Measurements from ENCODE around the gene COG7.

The COG7 gene

GRCh38 chr16:23379707-23380106 lies 73.3 kb downstream of the COG7 start:
- Histone ChIP-seq H3K4me3 (ENCODE audit: low read depth, low read length) (no peak overlapping the region), H3K4me1 (ENCODE audit: control insufficient read depth, insufficient read depth, low read length) (no peaks in the 10 kb centered on the region), H3K27ac (ENCODE audit: extremely low read depth, low read depth, low read length) (no peak overlapping the region), H3K9me3 (ENCODE audit: control insufficient read depth, insufficient read depth, low read depth, low read length) (no peaks in the 10 kb centered on the region), H3K36me3 (ENCODE audit: control insufficient read depth in 2 of 2, insufficient read depth in 1 of 2, low read length in 2 of 2) (no peaks in the 10 kb centered on the region)
- POLR2A ChIA-PET: no interaction called here
- CTCF ChIA-PET: interaction anchor here (0.6 to 1.3 kb wide), 2 partner anchors 56 to 603 kb away, joined by 4 to 5 read pairs; no protein-coding TSS in a partner anchor
- no peak for TF ChIP-seq ZNF777 (tag by site-specific recombination; IDR thresholded peaks at IDR 0.05; ENCODE audit: borderline replicate concordance)
- TF ChIP-seq ZSCAN4 (tag by site-specific recombination; IDR thresholded peaks at IDR 0.05): 0 out of 2 replicates have a peak, but pooled peaks have one; percentile 41

DNA sequence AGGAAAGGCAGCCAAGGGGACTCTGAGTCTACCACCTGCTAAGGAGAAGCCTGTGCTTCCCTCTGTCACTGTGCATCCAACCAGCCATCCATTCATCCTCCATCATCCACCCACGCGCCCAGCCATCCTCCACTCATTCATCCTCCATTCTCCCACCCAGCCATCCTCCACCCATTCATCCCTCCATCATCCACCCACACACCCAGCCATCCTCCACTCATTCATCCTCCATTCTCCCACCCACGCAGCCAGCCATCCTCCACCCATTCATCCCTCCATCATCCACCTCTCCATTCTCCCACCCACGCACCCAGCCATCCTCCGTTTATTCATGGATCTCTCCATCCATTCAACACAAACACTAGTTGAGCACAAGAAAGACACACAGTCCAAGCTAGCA lies 74.1 kb downstream of the COG7 start:
- no peak for TF ChIP-seq ZNF404 (tag by site-specific recombination; IDR thresholded peaks at IDR 0.05)
- TF ChIP-seq ZFHX2 (tag by site-specific recombination; conservative IDR thresholded peaks at IDR 0.05): peak; percentile 100
- no peak for TF ChIP-seq SCRT2 (tag by site-specific recombination; IDR thresholded peaks at IDR 0.05)
- peak; percentile 94 for TF ChIP-seq YY2 (tag by site-specific recombination; IDR thresholded peaks at IDR 0.05)
- peak; percentile 100 for TF ChIP-seq EGR2 (tag by site-specific recombination; IDR thresholded peaks at IDR 0.05; ENCODE audit: low read depth)
- TF ChIP-seq, protein P1, sequence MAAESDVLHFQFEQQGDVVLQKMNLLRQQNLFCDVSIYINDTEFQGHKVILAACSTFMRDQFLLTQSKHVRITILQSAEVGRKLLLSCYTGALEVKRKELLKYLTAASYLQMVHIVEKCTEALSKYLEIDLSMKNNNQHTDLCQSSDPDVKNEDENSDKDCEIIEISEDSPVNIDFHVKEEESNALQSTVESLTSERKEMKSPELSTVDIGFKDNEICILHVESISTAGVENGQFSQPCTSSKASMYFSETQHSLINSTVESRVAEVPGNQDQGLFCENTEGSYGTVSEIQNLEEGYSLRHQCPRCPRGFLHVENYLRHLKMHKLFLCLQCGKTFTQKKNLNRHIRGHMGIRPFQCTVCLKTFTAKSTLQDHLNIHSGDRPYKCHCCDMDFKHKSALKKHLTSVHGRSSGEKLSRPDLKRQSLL (tag by site-specific recombination; IDR thresholded peaks at IDR 0.05): no peak; the same call in 1 of the 2 replicates
- TF ChIP-seq HIC1 (tag by site-specific recombination; IDR thresholded peaks at IDR 0.05): no peak
- no peak for TF ChIP-seq ZNF560 (tag by site-specific recombination; IDR thresholded peaks at IDR 0.05; ENCODE audit: borderline replicate concordance)
- TF ChIP-seq, protein P2, sequence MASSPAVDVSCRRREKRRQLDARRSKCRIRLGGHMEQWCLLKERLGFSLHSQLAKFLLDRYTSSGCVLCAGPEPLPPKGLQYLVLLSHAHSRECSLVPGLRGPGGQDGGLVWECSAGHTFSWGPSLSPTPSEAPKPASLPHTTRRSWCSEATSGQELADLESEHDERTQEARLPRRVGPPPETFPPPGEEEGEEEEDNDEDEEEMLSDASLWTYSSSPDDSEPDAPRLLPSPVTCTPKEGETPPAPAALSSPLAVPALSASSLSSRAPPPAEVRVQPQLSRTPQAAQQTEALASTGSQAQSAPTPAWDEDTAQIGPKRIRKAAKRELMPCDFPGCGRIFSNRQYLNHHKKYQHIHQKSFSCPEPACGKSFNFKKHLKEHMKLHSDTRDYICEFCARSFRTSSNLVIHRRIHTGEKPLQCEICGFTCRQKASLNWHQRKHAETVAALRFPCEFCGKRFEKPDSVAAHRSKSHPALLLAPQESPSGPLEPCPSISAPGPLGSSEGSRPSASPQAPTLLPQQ (tag by site-specific recombination; IDR thresholded peaks at IDR 0.05): no peak
- TF ChIP-seq ZNF366 (tag by site-specific recombination; conservative IDR thresholded peaks at IDR 0.05): peak; percentile 90
- TF ChIP-seq ZBTB17 (tag by site-specific recombination; IDR thresholded peaks at IDR 0.05): peak; percentile 27; the same call in 1 of the 2 replicates
- TF ChIP-seq ZNF121 (tag by site-specific recombination; IDR thresholded peaks at IDR 0.05): no peak
- no peaks in the 10 kb centered on the region for H3K4me1 ChIP-seq (ENCODE audit: control insufficient read depth, insufficient read depth, low read length)
- ChIA-PET CTCF (interaction anchor here (1.3 kb wide), 1 partner anchor 57 kb away, joined by 5 read pairs; no protein-coding TSS in a partner anchor), POLR2A (no interaction called here)
- no peaks in the 10 kb centered on the region for H3K36me3 ChIP-seq (ENCODE audit: control insufficient read depth in 2 of 2, insufficient read depth in 1 of 2, low read length in 2 of 2)
- H3K4me3 ChIP-seq (ENCODE audit: low read depth, low read length): no peak overlapping the region
- no peak overlapping the region for H3K27ac ChIP-seq (ENCODE audit: extremely low read depth, low read depth, low read length)
- no peaks in the 10 kb centered on the region for H3K9me3 ChIP-seq (ENCODE audit: control insufficient read depth, insufficient read depth, low read depth, low read length)

- Histone ChIP-seq H3K36me3 (ENCODE audit: control insufficient read depth in 2 of 2, insufficient read depth in 1 of 2, low read length in 2 of 2) (no peaks in the 10 kb centered on the region), H3K4me1 (ENCODE audit: control insufficient read depth, insufficient read depth, low read length) (no peaks in the 10 kb centered on the region), H3K4me3 (ENCODE audit: low read depth, low read length) (no peak overlapping the region), H3K27ac (ENCODE audit: extremely low read depth, low read depth, low read length) (no peak overlapping the region), H3K9me3 (ENCODE audit: control insufficient read depth, insufficient read depth, low read depth, low read length) (no peaks in the 10 kb centered on the region)
- ChIA-PET POLR2A (no interaction called here), CTCF (interaction anchor here (0.6 to 0.7 kb wide), 2 partner anchors 58 to 311 kb away, joined by 3 read pairs; no protein-coding TSS in a partner anchor)
- no peak for TF ChIP-seq ZNF10 (tag by site-specific recombination; IDR thresholded peaks at IDR 0.05)
- TF ChIP-seq ZBTB7A (tag by site-specific recombination; IDR thresholded peaks at IDR 0.05; ENCODE audit: low read depth): no peak
- TF ChIP-seq ZNF433 (tag by site-specific recombination; IDR thresholded peaks at IDR 0.05; ENCODE audit: low read depth): no peak
- TF ChIP-seq HOXD13 (CRISPR knock-in tag; IDR thresholded peaks at IDR 0.05; ENCODE audit: borderline replicate concordance): no peak
- TF ChIP-seq PBX3 (CRISPR knock-in tag; IDR thresholded peaks at IDR 0.05): no peak
- TF ChIP-seq ZNF529 (tag by site-specific recombination; IDR thresholded peaks at IDR 0.05; ENCODE audit: insufficient replicate concordance): no peak
- TF ChIP-seq TSHZ1 (tag by site-specific recombination; IDR thresholded peaks at IDR 0.05; ENCODE audit: borderline replicate concordance): no peak
Observed at GRCh38 chr16:23378256-23378655, 74.7 kb downstream of the COG7 start.
